Measurements from ENCODE around the gene TBXA2R.

The TBXA2R gene

GRCh38 chr19:3646336-3647092 lies 39.8 kb upstream of the TBXA2R start:
- H3K27ac ChIP-seq (ENCODE audit: low read depth, low read length, poor library complexity, severe bottlenecking), result no peak overlapping the region
- no peak for TF ChIP-seq EZH2 (IDR thresholded peaks at IDR 0.05; ENCODE audit: borderline replicate concordance, low read length)
- TF ChIP-seq, protein P1, sequence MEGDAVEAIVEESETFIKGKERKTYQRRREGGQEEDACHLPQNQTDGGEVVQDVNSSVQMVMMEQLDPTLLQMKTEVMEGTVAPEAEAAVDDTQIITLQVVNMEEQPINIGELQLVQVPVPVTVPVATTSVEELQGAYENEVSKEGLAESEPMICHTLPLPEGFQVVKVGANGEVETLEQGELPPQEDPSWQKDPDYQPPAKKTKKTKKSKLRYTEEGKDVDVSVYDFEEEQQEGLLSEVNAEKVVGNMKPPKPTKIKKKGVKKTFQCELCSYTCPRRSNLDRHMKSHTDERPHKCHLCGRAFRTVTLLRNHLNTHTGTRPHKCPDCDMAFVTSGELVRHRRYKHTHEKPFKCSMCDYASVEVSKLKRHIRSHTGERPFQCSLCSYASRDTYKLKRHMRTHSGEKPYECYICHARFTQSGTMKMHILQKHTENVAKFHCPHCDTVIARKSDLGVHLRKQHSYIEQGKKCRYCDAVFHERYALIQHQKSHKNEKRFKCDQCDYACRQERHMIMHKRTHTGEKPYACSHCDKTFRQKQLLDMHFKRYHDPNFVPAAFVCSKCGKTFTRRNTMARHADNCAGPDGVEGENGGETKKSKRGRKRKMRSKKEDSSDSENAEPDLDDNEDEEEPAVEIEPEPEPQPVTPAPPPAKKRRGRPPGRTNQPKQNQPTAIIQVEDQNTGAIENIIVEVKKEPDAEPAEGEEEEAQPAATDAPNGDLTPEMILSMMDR (IDR thresholded peaks at IDR 0.05; ENCODE audit: low read length), result no peak
- H3K79me2 ChIP-seq (ENCODE audit: insufficient read depth, low read length), result no peaks in the 10 kb centered on the region

DNA sequence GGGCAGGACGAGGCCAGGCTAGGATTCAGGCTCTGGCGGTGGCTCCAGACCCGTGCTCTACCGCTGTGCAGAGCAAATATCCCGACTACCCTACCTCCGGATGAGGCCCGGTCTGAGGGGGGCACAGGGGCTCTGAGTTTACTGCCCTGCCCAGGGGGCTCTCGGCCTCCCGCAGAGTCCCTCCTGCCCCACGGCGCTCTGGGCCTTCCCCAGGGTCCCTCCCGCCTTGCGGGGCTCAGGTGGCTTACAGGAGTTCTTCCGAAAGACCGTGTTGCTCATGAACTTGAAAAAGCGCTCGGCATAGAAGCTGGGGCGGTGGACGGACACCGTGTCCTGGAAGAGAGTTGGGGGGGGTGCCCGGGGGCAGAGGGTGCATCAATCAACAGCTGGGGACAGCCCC lies 39.1 kb upstream of the TBXA2R start:
- no peak for TF ChIP-seq EZH2 (IDR thresholded peaks at IDR 0.05; ENCODE audit: borderline replicate concordance, low read length)
- TF ChIP-seq, protein P1 (IDR thresholded peaks at IDR 0.05; ENCODE audit: low read length), result no peak
- no peak overlapping the region for H2AFZ ChIP-seq (ENCODE audit: low read length)
- no peaks in the 10 kb centered on the region for H4K20me1 ChIP-seq (ENCODE audit: insufficient read depth, low read length)
- H3K4me1 ChIP-seq (ENCODE audit: insufficient read depth, low read length, severe bottlenecking), result no peaks in the 10 kb centered on the region
- no peaks in the 10 kb centered on the region for H3K9me3 ChIP-seq (ENCODE audit: low read length)
- H3F3A ChIP-seq (ENCODE audit: insufficient read depth, low read length), result no peaks in the 10 kb centered on the region
- no peaks in the 10 kb centered on the region for H3K36me3 ChIP-seq (ENCODE audit: insufficient read depth, low read length)
- H3K9me2 ChIP-seq (ENCODE audit: low read depth, low read length), result no peaks in the 10 kb centered on the region
- H3K27ac ChIP-seq (ENCODE audit: low read depth, low read length, poor library complexity, severe bottlenecking), result no peak overlapping the region
- no peaks in the 10 kb centered on the region for H3K79me2 ChIP-seq (ENCODE audit: insufficient read depth, low read length)
- H3K9ac ChIP-seq (ENCODE audit: low read length), result no peak overlapping the region
- no peak overlapping the region for H3K4me3 ChIP-seq (ENCODE audit: low read depth, low read length, poor library complexity, severe bottlenecking)
- no peaks in the 10 kb centered on the region for H3K27me3 ChIP-seq (ENCODE audit: insufficient read depth, low read length)
- H3K4me2 ChIP-seq (ENCODE audit: low read length), result no peak overlapping the region

More at GRCh38 chr19:3646336-3647092, 39.8 kb upstream of the TBXA2R start:
- H3K9ac ChIP-seq (ENCODE audit: low read length), result no peak overlapping the region
- no peaks in the 10 kb centered on the region for H3K36me3 ChIP-seq (ENCODE audit: insufficient read depth, low read length)
- H3K9me2 ChIP-seq (ENCODE audit: low read depth, low read length), result no peaks in the 10 kb centered on the region
- no peaks in the 10 kb centered on the region for H3K9me3 ChIP-seq (ENCODE audit: low read length)
- H3K27me3 ChIP-seq (ENCODE audit: insufficient read depth, low read length), result no peaks in the 10 kb centered on the region
- no peaks in the 10 kb centered on the region for H3K4me1 ChIP-seq (ENCODE audit: insufficient read depth, low read length, severe bottlenecking)
- no peak overlapping the region for H3K4me3 ChIP-seq (ENCODE audit: low read depth, low read length, poor library complexity, severe bottlenecking)
- H4K20me1 ChIP-seq (ENCODE audit: insufficient read depth, low read length), result no peaks in the 10 kb centered on the region
- no peak overlapping the region for H3K4me2 ChIP-seq (ENCODE audit: low read length)
- H3F3A ChIP-seq (ENCODE audit: insufficient read depth, low read length), result no peaks in the 10 kb centered on the region
- H2AFZ ChIP-seq (ENCODE audit: low read length), result no peak overlapping the region

DNA sequence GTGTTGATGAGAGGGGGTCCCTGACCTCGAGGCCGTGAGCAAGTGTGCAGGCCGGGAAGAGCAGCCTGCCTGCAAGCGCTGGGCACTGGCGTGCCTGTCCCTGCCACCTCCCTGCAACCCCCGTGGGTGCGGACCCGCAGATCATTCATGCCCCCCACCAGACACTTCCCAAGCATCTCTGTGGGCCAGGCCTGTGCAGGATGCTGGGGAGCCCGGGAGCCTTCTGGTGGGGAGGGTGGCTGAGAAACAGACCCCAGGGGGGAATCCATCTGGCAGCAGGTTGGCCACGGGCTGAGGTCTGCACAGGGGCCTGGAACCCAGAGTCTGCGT lies 38.4 kb upstream of the TBXA2R start:
- no peaks in the 10 kb centered on the region for H3K79me2 ChIP-seq (ENCODE audit: insufficient read depth, low read length)
- H3K9me2 ChIP-seq (ENCODE audit: low read depth, low read length), result no peaks in the 10 kb centered on the region
- no peaks in the 10 kb centered on the region for H3K9me3 ChIP-seq (ENCODE audit: low read length)
- H3K27ac ChIP-seq (ENCODE audit: low read depth, low read length, poor library complexity, severe bottlenecking), result no peak overlapping the region
- no peaks in the 10 kb centered on the region for H4K20me1 ChIP-seq (ENCODE audit: insufficient read depth, low read length)
- H3K36me3 ChIP-seq (ENCODE audit: insufficient read depth, low read length), result no peaks in the 10 kb centered on the region
- no peaks in the 10 kb centered on the region for H3F3A ChIP-seq (ENCODE audit: insufficient read depth, low read length)
- no peak overlapping the region for H3K4me3 ChIP-seq (ENCODE audit: low read depth, low read length, poor library complexity, severe bottlenecking)
- H3K4me2 ChIP-seq (ENCODE audit: low read length), result no peak overlapping the region
- no peaks in the 10 kb centered on the region for H3K4me1 ChIP-seq (ENCODE audit: insufficient read depth, low read length, severe bottlenecking)
- H2AFZ ChIP-seq (ENCODE audit: low read length), result no peak overlapping the region
- no peaks in the 10 kb centered on the region for H3K27me3 ChIP-seq (ENCODE audit: insufficient read depth, low read length)
- TF ChIP-seq, protein P1 (IDR thresholded peaks at IDR 0.05; ENCODE audit: low read length), result no peak
- no peak for TF ChIP-seq EZH2 (IDR thresholded peaks at IDR 0.05; ENCODE audit: borderline replicate concordance, low read length)
- no peak overlapping the region for H3K9ac ChIP-seq (ENCODE audit: low read length)

Data from OCI-LY1 (cell line).